ENCODE results near the gene ELAVL1. TPM values are rescaled to one million over a fixed set of nuclear protein-coding genes. Genes with fewer than 3 reads are reported as not detected.

Gene ELAVL1
- total and polyA plus RNA-seq, 9 of the 15 experiments (the other 6 are each of a cell fraction or from before 2014, with no cell fraction given), result 4.3 to 172 (median 69.2) TPM

- TF ChIP-seq NEUROD1 (IDR thresholded peaks at IDR 0.05; ENCODE audit: borderline replicate concordance, low read depth, low read length, partially characterized antibody) (no peak), CEBPB (tag; IDR thresholded peaks at IDR 0.05) (no peak), HNRNPH1 (optimal IDR thresholded peaks at IDR 0.05; ENCODE audit: low read depth, low read length) (no peak), POLR2B (IDR thresholded peaks at IDR 0.05; ENCODE audit: low read depth, partially characterized antibody) (peak; percentile 75), PBX2 (CRISPR knock-in tag; IDR thresholded peaks at IDR 0.05; ENCODE audit: low read depth) (0 out of 2 replicates have a peak, but pooled peaks have one; percentile 35), PBX2 (tag; conservative IDR thresholded peaks at IDR 0.05; ENCODE audit: low read depth) (0 out of 2 replicates have a peak, but pooled peaks have one; percentile 14), MTA2 (IDR thresholded peaks at IDR 0.05; ENCODE audit: low read depth) (no peak), DEAF1 (CRISPR knock-in tag; IDR thresholded peaks at IDR 0.05) (no peak), TARDBP (IDR thresholded peaks at IDR 0.05) (no peak; the same call in 1 of the 2 replicates), ERF (CRISPR knock-in tag; IDR thresholded peaks at IDR 0.05) (no peak), MTA3 (IDR thresholded peaks at IDR 0.05; ENCODE audit: borderline replicate concordance) (peak; percentile 84), SLC30A9 (CRISPR knock-in tag; IDR thresholded peaks at IDR 0.05) (no peak), BCOR (IDR thresholded peaks at IDR 0.05) (peak; percentile 95), HDAC1 (IDR thresholded peaks at IDR 0.05) (peak in 1 of 2 experiments; percentile 82; a peak in 2 of 4 replicates), DNMT1 (IDR thresholded peaks at IDR 0.05) (no peak), ZNF764 (CRISPR knock-in tag; IDR thresholded peaks at IDR 0.05; ENCODE audit: low read depth) (peak; percentile 85), CBX3 (IDR thresholded peaks at IDR 0.05; ENCODE audit: borderline replicate concordance in 1 of 2, low read length in 2 of 2) (no peak), KDM2B (CRISPR knock-in tag; IDR thresholded peaks at IDR 0.05) (no peak), ZFX (CRISPR knock-in tag; IDR thresholded peaks at IDR 0.05) (peak; percentile 86), MITF (IDR thresholded peaks at IDR 0.05) (no peak), GTF2B (IDR thresholded peaks at IDR 0.05; ENCODE audit: extremely low read depth, insufficient read length) (no peak), CSDE1 (IDR thresholded peaks at IDR 0.05) (no peak), ZNF436 (CRISPR knock-in tag; IDR thresholded peaks at IDR 0.05) (no peak)
Measured at GRCh38 chr19:8005534-8006256, at the start of gene ELAVL1 (continued).
